Body of pancreas (tissue), 4 donors: ENCODE measurements around the gene BMPR2. TPM values are rescaled to one million over a fixed set of nuclear protein-coding genes. Genes with fewer than 3 reads are reported as not detected.

ENCODE experiments used
- ATAC-seq: fragments of 150-250 bp; one replicate; pipeline ENCODE4 v1.9.1; 2016
- DNase-seq, 4 donors: peaks; one replicate each; pipeline ENCODE4 v3.0.0-alpha.2; 2019
- H3K27ac ChIP-seq, 4 donors: fragments of 200-600 bp; sonication (generic); 1 replicate in 3 of 4; 2 replicates in 1 of 4; pipeline versions ENCODE4 v1.5.1 to v1.6.1; 2016 to 2019; ENCODE audit warnings: mild to moderate bottlenecking in 1 of 4, mixed read lengths in 1 of 4, moderate library complexity in 1 of 4
- H3K27me3 ChIP-seq, 2 donors: fragments of 200-600 bp; sonication (generic); one replicate each; pipeline ENCODE4 v1.6.0; 2016; ENCODE audit warnings: mild to moderate bottlenecking in 1 of 2
- H3K36me3 ChIP-seq, 2 donors: fragments of 200-600 bp; sonication (generic); replicated peaks in 1 of 2; 2 replicates each; pipeline ENCODE4 v1.5.1; 2016; ENCODE audit warnings: low read depth in 2 of 2; ENCODE audit not compliant: insufficient read depth in 1 of 2
- H3K4me1 ChIP-seq: fragments of 200-600 bp; sonication (generic); one replicate; pipeline ENCODE4 v1.6.0; 2016
- H3K4me3 ChIP-seq, 2 donors: fragments of 200-600 bp; sonication (generic); 1 replicate in 1 of 2; 2 replicates in 1 of 2; pipeline ENCODE4 v1.5.1; 2016 to 2019
- H3K9me3 ChIP-seq, 3 donors: fragments of 200-600 bp; sonication (generic); 1 replicate in 2 of 3; 2 replicates in 1 of 3; pipeline ENCODE4 v1.5.1; 2016
- CTCF ChIP-seq, 7 experiments: fragments of 450-650 bp in 4 of 7; fragments of 200-600 bp in 3 of 7; sonication (generic) in 3 of 7; IDR thresholded peaks; one replicate each; pipeline ENCODE4 v1.5.1; 2016 to 2019; ENCODE audit warnings: antibody characterized with exemption in 7 of 7
- POLR2A ChIP-seq, 3 donors: fragments of 450-650 bp; IDR thresholded peaks; one replicate each; pipeline ENCODE4 v1.6.1; 2016; ENCODE audit warnings: antibody characterized with exemption in 3 of 3, mild to moderate bottlenecking in 2 of 3
- WGBS, 2 donors: methylation state at CpG; one replicate each; pipeline ENCODE4 v1.1.5; 2017; 5-methylcytosine and 5-hydroxymethylcytosine counted together
- intact Hi-C: fragments of 100-400 bp; cut with DNase I; formaldehyde crosslinking; loops from one replicate; pipeline ENCODE4 v1.15.1; 2023
- total RNA-seq, 2 donors: library from RNA; depleted of rRNA; stranded (reverse); fragments of >200 nt; gene quantifications; one replicate each; pipeline ENCODE4 v1.1.0, GENCODE V29; 2016

Gene BMPR2
- total RNA-seq, 2 donors from 2014 or later, result 13.7 to 26.7 TPM

- peaks cover 7% of the 10 kb centered on the region for H3K4me1 ChIP-seq
- H3K27me3 ChIP-seq, result no peaks in the 10 kb centered on the region
- no peak overlapping the region for H3K27ac ChIP-seq
- no peak for ATAC-seq
- TF ChIP-seq CTCF (IDR thresholded peaks at IDR 0.05) (no peak), POLR2A (IDR thresholded peaks at IDR 0.05) (no peak)
- 82 to 87% methylated on average over 2 of the region's 2 CpGs for WGBS, 2 donors
- intact Hi-C loops, result no loop called here
- H3K36me3 ChIP-seq, result no peaks in the 10 kb centered on the region
- no peak for DNase-seq
- H3K9me3 ChIP-seq, result no peaks in the 10 kb centered on the region
- H3K4me3 ChIP-seq, result no peak overlapping the region
Observed at GRCh38 chr2:202592566-202592965, 216.4 kb downstream of the BMPR2 start.

- Histone ChIP-seq H3K36me3 (no peaks in the 10 kb centered on the region), H3K9me3 (no peaks in the 10 kb centered on the region), H3K27me3 (no peaks in the 10 kb centered on the region), H3K4me1 (no peaks in the 10 kb centered on the region), H3K27ac (no peak overlapping the region), H3K4me3 (no peak overlapping the region)
- no peak for TF ChIP-seq POLR2A (IDR thresholded peaks at IDR 0.05)
- TF ChIP-seq CTCF (IDR thresholded peaks at IDR 0.05), result no peak
- intact Hi-C loops, result no loop called here
- DNase-seq (no peak), ATAC-seq (no peak)
- 88 to 90% methylated on average over 2 of the region's 2 CpGs for WGBS, 2 donors
Observed at GRCh38 chr2:202599105-202599504, 223.0 kb downstream of the BMPR2 start.

- Histone ChIP-seq H3K4me3 (no peak overlapping the region), H3K9me3 (no peaks in the 10 kb centered on the region), H3K27ac (no peak overlapping the region), H3K4me1 (no peaks in the 10 kb centered on the region), H3K36me3 (no peaks in the 10 kb centered on the region), H3K27me3 (no peaks in the 10 kb centered on the region)
- WGBS, 2 donors, result 37 to 55% methylated on average over 4 of the region's 4 CpGs
- DNase-seq (no peak), ATAC-seq (no peak)
- TF ChIP-seq CTCF (IDR thresholded peaks at IDR 0.05) (no peak), POLR2A (IDR thresholded peaks at IDR 0.05) (no peak)
- intact Hi-C loops, result no loop called here
Observed at GRCh38 chr2:202599911-202600310, 223.8 kb downstream of the BMPR2 start.

GRCh38 chr2:202604699-202605098 lies 228.6 kb downstream of the BMPR2 start:
- no peaks in the 10 kb centered on the region for H3K9me3 ChIP-seq
- no peaks in the 10 kb centered on the region for H3K27me3 ChIP-seq
- WGBS, 2 donors, result 72 to 84% methylated on average over 4 of the region's 4 CpGs
- no peak for ATAC-seq
- intact Hi-C loops, result no loop called here
- no peak for DNase-seq
- H3K27ac ChIP-seq, result no peak overlapping the region
- H3K36me3 ChIP-seq, result no peaks in the 10 kb centered on the region
- no peak overlapping the region for H3K4me3 ChIP-seq
- H3K4me1 ChIP-seq, result no peaks in the 10 kb centered on the region
- TF ChIP-seq CTCF (IDR thresholded peaks at IDR 0.05), result no peak
- no peak for TF ChIP-seq POLR2A (IDR thresholded peaks at IDR 0.05)

GRCh38 chr2:202605174-202605573 lies 229.0 kb downstream of the BMPR2 start:
- Histone ChIP-seq H3K4me3 (no peak overlapping the region), H3K4me1 (no peaks in the 10 kb centered on the region), H3K9me3 (no peaks in the 10 kb centered on the region), H3K36me3 (no peaks in the 10 kb centered on the region), H3K27me3 (no peaks in the 10 kb centered on the region), H3K27ac (no peak overlapping the region)
- intact Hi-C loops, result no loop called here
- 41 to 59% methylated on average over 1 of the region's 1 CpG for WGBS, 2 donors
- TF ChIP-seq POLR2A (IDR thresholded peaks at IDR 0.05) (no peak), CTCF (IDR thresholded peaks at IDR 0.05) (no peak)
- no peak for DNase-seq
- ATAC-seq, result no peak
